ENCODE data around the gene CDK6. TPM values are rescaled to one million over a fixed set of nuclear protein-coding genes. Genes with fewer than 3 reads are reported as not detected.

Gene CDK6
- total and polyA plus RNA-seq, 2 of the 8 experiments (the other 6 are each of a cell fraction or from before 2014, with no cell fraction given), result 5.9 to 18.9 TPM

GRCh38 chr7:92613214-92613613, 223.2 kb downstream of the CDK6 start (continued):
- TF ChIP-seq TEAD4 (IDR thresholded peaks at IDR 0.05; ENCODE audit: low read depth, low read length) (no peak), NANOG (IDR thresholded peaks at IDR 0.05; ENCODE audit: insufficient read depth, low read depth, low read length, poor library complexity, severe bottlenecking) (no peak), CBX5 (IDR thresholded peaks at IDR 0.05; ENCODE audit: low read depth, low read length) (no peak), CBX8 (IDR thresholded peaks at IDR 0.05; ENCODE audit: borderline replicate concordance, low read depth, low read length) (no peak), SAP30 (IDR thresholded peaks at IDR 0.05; ENCODE audit: insufficient read depth, insufficient replicate concordance, low read length) (no peak), RAD21 (IDR thresholded peaks at IDR 0.05 in 1 of 2, conservative IDR thresholded peaks at IDR 0.05 in 1 of 2; ENCODE audit: low read depth in 2 of 2, low read length in 2 of 2) (no peak), YY1 (IDR thresholded peaks at IDR 0.05; ENCODE audit: low read depth, low read length) (no peak), POLR2A (IDR thresholded peaks at IDR 0.05; ENCODE audit: control extremely low read depth in 1 of 2, low read depth in 2 of 2, low read length in 2 of 2) (no peak), KDM4A (IDR thresholded peaks at IDR 0.05; ENCODE audit: low read depth, low read length, severe bottlenecking) (no peak), GABPA (IDR thresholded peaks at IDR 0.05; ENCODE audit: borderline replicate concordance, insufficient read depth, low read length) (no peak), CREB1 (IDR thresholded peaks at IDR 0.05) (no peak), BACH1 (IDR thresholded peaks at IDR 0.05; ENCODE audit: low read length) (no peak), SIRT6 (IDR thresholded peaks at IDR 0.05; ENCODE audit: low read length) (no peak), CEBPB (IDR thresholded peaks at IDR 0.05; ENCODE audit: low read depth, low read length) (no peak), NRF1 (IDR thresholded peaks at IDR 0.05; ENCODE audit: low read depth, low read length) (no peak), ATF2 (IDR thresholded peaks at IDR 0.05; ENCODE audit: low read length) (no peak), RFX5 (IDR thresholded peaks at IDR 0.05; ENCODE audit: borderline replicate concordance, low read depth, low read length) (no peak), PHF8 (conservative IDR thresholded peaks at IDR 0.05; ENCODE audit: low read depth, low read length) (no peak), SP1 (IDR thresholded peaks at IDR 0.05; ENCODE audit: low read depth, low read length) (no peak)

Measured in H1 (cell line).